ENCODE results near the gene GNB1L.

The GNB1L gene

GRCh38 chr22:19747551-19747950 lies 107.1 kb downstream of the GNB1L start:
- TF ChIP-seq CTCF (IDR thresholded peaks at IDR 0.05; ENCODE audit: insufficient read depth, low read length, poor library complexity, severe bottlenecking), result no peak
- no peak for DNase-seq (ENCODE audit: extremely low read depth, insufficient read length)

GRCh38 chr22:19746726-19747125 lies 107.9 kb downstream of the GNB1L start:
- no peak overlapping the region for H3K4me3 ChIP-seq (replicated peaks; ENCODE audit: low read depth, low read length)
- no peaks in the 10 kb centered on the region; the same call in 1 of the 2 replicates for H3K27me3 ChIP-seq (replicated peaks; ENCODE audit: control insufficient read depth, insufficient read depth, low read length)
- TF ChIP-seq CTCF (IDR thresholded peaks at IDR 0.05; ENCODE audit: insufficient read depth, low read length, poor library complexity, severe bottlenecking), result no peak
- H3K36me3 ChIP-seq (ENCODE audit: control insufficient read depth, insufficient read depth, low read length), result no peaks in the 10 kb centered on the region
- no peak for DNase-seq (ENCODE audit: extremely low read depth, insufficient read length)

More at GRCh38 chr22:19747551-19747950, 107.1 kb downstream of the GNB1L start:
- no peaks in the 10 kb centered on the region; the same call in 1 of the 2 replicates for H3K27me3 ChIP-seq (replicated peaks; ENCODE audit: control insufficient read depth, insufficient read depth, low read length)
- no peak overlapping the region for H3K4me3 ChIP-seq (replicated peaks; ENCODE audit: low read depth, low read length)
- H3K36me3 ChIP-seq (ENCODE audit: control insufficient read depth, insufficient read depth, low read length), result no peaks in the 10 kb centered on the region

DNA sequence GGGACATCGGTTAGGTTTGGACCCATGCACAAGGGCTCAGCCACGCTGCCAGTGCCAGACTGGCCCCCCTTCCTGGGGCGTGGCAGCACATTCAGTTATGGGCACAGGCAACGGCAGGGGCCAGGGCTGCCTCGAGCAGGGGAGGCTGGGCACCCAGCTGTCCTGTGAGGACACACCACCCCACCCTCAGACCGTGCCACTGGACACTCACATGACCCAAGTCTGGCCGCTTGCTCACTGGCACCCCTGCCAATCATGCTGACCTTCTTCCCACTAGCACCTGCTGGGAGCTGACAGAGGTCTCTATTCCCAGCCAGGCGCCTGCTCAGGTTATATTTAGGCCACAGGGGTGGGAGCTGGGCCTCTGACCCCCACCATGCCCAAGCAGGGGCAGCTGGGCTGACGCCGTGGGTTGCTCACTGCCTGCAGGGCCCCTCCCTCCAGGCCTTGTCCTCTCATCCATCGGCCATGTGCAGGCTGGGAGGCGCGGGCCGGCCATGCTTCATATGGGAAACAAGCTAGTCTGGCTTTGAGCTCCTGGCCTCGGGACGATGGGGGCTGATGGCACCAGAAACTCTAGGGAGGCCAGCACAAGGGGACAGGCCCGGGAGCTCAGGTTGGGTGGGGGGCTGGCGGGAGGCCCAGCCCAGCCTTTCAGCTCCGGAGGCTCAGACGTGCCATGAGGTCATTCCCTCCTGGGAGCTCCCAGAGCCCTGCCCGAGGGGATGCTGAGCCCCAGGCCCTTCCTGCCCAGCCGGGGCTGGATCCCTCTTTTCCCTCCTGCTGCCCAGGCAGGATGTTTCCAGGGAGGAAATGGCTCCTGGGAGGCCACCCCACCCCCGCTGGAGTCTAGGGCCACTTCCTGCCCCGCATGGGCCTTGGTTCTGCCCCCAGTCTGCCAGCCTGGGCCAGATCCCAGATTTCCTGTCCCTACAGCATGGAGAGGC lies 109.2 kb downstream of the GNB1L start:
- no peak for TF ChIP-seq CTCF (IDR thresholded peaks at IDR 0.05; ENCODE audit: insufficient read depth, low read length, poor library complexity, severe bottlenecking)
- Histone ChIP-seq H3K36me3 (ENCODE audit: control insufficient read depth, insufficient read depth, low read length) (no peaks in the 10 kb centered on the region), H3K27me3 (replicated peaks; ENCODE audit: control insufficient read depth, insufficient read depth, low read length) (no peaks in the 10 kb centered on the region; the same call in 1 of the 2 replicates), H3K4me3 (replicated peaks; ENCODE audit: low read depth, low read length) (no peak overlapping the region)
- DNase-seq (ENCODE audit: extremely low read depth, insufficient read length), result no peak

- no peak for DNase-seq (ENCODE audit: extremely low read depth, insufficient read length)
- Histone ChIP-seq H3K27me3 (replicated peaks; ENCODE audit: control insufficient read depth, insufficient read depth, low read length) (no peaks in the 10 kb centered on the region; the same call in 1 of the 2 replicates), H3K36me3 (ENCODE audit: control insufficient read depth, insufficient read depth, low read length) (no peaks in the 10 kb centered on the region), H3K4me3 (replicated peaks; ENCODE audit: low read depth, low read length) (no peak overlapping the region)
- TF ChIP-seq CTCF (IDR thresholded peaks at IDR 0.05; ENCODE audit: insufficient read depth, low read length, poor library complexity, severe bottlenecking), result no peak
These were observed 110.2 kb downstream of the GNB1L start for GRCh38 chr22:19744350-19745006.

GRCh38 chr22:19743651-19744050 lies 111.0 kb downstream of the GNB1L start:
- DNase-seq (ENCODE audit: extremely low read depth, insufficient read length), result no peak
- no peak overlapping the region for H3K4me3 ChIP-seq (replicated peaks; ENCODE audit: low read depth, low read length)
- H3K36me3 ChIP-seq (ENCODE audit: control insufficient read depth, insufficient read depth, low read length), result no peaks in the 10 kb centered on the region
- TF ChIP-seq CTCF (IDR thresholded peaks at IDR 0.05; ENCODE audit: insufficient read depth, low read length, poor library complexity, severe bottlenecking), result no peak
- no peaks in the 10 kb centered on the region; the same call in 1 of the 2 replicates for H3K27me3 ChIP-seq (replicated peaks; ENCODE audit: control insufficient read depth, insufficient read depth, low read length)
